K562 (cell line): ENCODE measurements around the gene CLEC19A. TPM values are rescaled to one million over a fixed set of nuclear protein-coding genes. Genes with fewer than 3 reads are reported as not detected.

Source experiments
- ATAC-seq: fragments of 200-7000 bp; cut with Tn5 transposase; 3 replicates; pipeline ENCODE4 v1.9.1; 2020; ENCODE audit warnings: moderate library complexity
- BruUV-seq: library from RNA; stranded (reverse); fragments of 400-500 nt; replicated peaks from 2 replicates; lab custom pipeline; 2021; lab: Mats Ljungman, UMichigan
- CTCF ChIA-PET: fragments of 300-600 bp; formaldehyde crosslinking; extraction: SDS; loops from one replicate; lab custom pipeline; 2021; ENCODE audit warnings: low intra/inter-chr PET ratio; lab: Yijun Ruan, JAX
- POLR2A ChIA-PET: fragments of 300-600, 350-650 bp; sonication (Branson Sonifier 250); formaldehyde crosslinking; extraction: SDS; loops from one replicate; lab custom pipeline; 2021; ENCODE audit warnings: antibody characterized with exemption, inconsistent platforms; lab: Yijun Ruan, JAX
- DNase-seq, 4 experiments: peaks; one replicate each; pipeline versions ENCODE4 v3.0.0 to v3.0.0-alpha.2; 2011 to 2018; ENCODE audit warnings: low spot score in 3 of 4, mixed read lengths in 3 of 4; ENCODE audit errors: extremely low read depth in 1 of 4
- FAIRE-seq: peaks from 2 replicates; lab custom pipeline; 2011; peaks lifted over from hg19 to GRCh38; lab: Jason Lieb, UNC
- H2AFZ ChIP-seq: 2 replicates; pipeline ENCODE4 v1.6.0; 2011; ENCODE audit warnings: low read depth, low read length, control low read depth, inconsistent platforms
- H3K27ac ChIP-seq: fragments of 200-600 bp; 3 replicates; pipeline ENCODE4 v1.8.0; 2011; ENCODE audit warnings: low read depth, mild to moderate bottlenecking, control low read depth, inconsistent platforms, low read length, moderate library complexity, mixed read lengths; ENCODE audit errors: extremely low read depth
- H3K27me3 ChIP-seq, 2 experiments: fragments of 300-600 bp in 1 of 2; 2 replicates in 1 of 2; 3 replicates in 1 of 2; pipeline versions ENCODE4 v1.6.0 to v1.8.0; 2011; ENCODE audit warnings: inconsistent platforms in 2 of 2, low read length in 2 of 2, mild to moderate bottlenecking in 1 of 2, mixed read lengths in 1 of 2, moderate library complexity in 1 of 2; ENCODE audit not compliant: control insufficient read depth in 2 of 2, insufficient read depth in 2 of 2
- H3K36me3 ChIP-seq: fragments of 300-600 bp; 3 replicates; pipeline ENCODE4 v1.8.0; 2011; ENCODE audit warnings: mild to moderate bottlenecking, low read length, inconsistent platforms; ENCODE audit not compliant: control insufficient read depth, insufficient read depth
- H3K4me1 ChIP-seq, 2 experiments: fragments of 200-600 bp in 1 of 2; replicated peaks in 1 of 2; 2 replicates in 1 of 2; 3 replicates in 1 of 2; pipeline versions ENCODE4 v1.5.1 to v1.8.0; 2011; ENCODE audit warnings: inconsistent platforms in 2 of 2, low read length in 2 of 2, mild to moderate bottlenecking in 1 of 2, mixed read lengths in 1 of 2, moderate library complexity in 1 of 2; ENCODE audit not compliant: control insufficient read depth in 2 of 2, insufficient read depth in 2 of 2
- H3K4me2 ChIP-seq: 2 replicates; pipeline ENCODE4 v1.6.1; 2011; ENCODE audit warnings: low read length, control low read depth, inconsistent platforms, mixed read lengths; ENCODE audit not compliant: insufficient read depth
- H3K4me3 ChIP-seq: fragments of 200-600 bp; sonication (generic), shearing (Covaris generic); 2 replicates; pipeline ENCODE4 v1.5.1; 2016; ENCODE audit warnings: control low read depth, inconsistent platforms
- H3K79me2 ChIP-seq: fragments of 200-600 bp; 3 replicates; pipeline ENCODE4 v1.8.0; 2011; ENCODE audit warnings: low read length, inconsistent platforms; ENCODE audit not compliant: control insufficient read depth, insufficient read depth
- H3K9ac ChIP-seq, 2 experiments: 2 replicates each; pipeline versions ENCODE4 v1.6.0 to v1.6.1; 2011; ENCODE audit warnings: low read depth in 2 of 2, low read length in 2 of 2, control low read depth in 1 of 2, inconsistent platforms in 1 of 2, mild to moderate bottlenecking in 1 of 2, mixed read lengths in 1 of 2; ENCODE audit not compliant: insufficient read depth in 1 of 2
- H3K9me1 ChIP-seq: one replicate; pipeline ENCODE4 v1.6.0; 2011; ENCODE audit warnings: inconsistent platforms, mild to moderate bottlenecking, low read length, moderate library complexity; ENCODE audit not compliant: control insufficient read depth, insufficient read depth
- H3K9me3 ChIP-seq: replicated peaks from 2 replicates; pipeline ENCODE4 v1.5.1; 2011; ENCODE audit warnings: low read depth, low read length, inconsistent platforms; ENCODE audit not compliant: control insufficient read depth, insufficient read depth
- H4K20me1 ChIP-seq: replicated peaks from 2 replicates; pipeline ENCODE4 v1.6.1; 2011; ENCODE audit warnings: low read length, inconsistent platforms, mixed read lengths; ENCODE audit not compliant: control insufficient read depth, insufficient read depth
- CBX2 ChIP-seq: fragments of 200-600 bp; sonication (generic); IDR thresholded peaks from one replicate; pipeline ENCODE4 v1.6.1; 2012; ENCODE audit warnings: mild to moderate bottlenecking, low read length, inconsistent platforms; ENCODE audit not compliant: insufficient read depth, poor library complexity, severe bottlenecking
- CCAR2 ChIP-seq: fragments of 200-400 bp; formaldehyde crosslinking; IDR thresholded peaks from 2 replicates; pipeline ENCODE4 v1.6.1; 2017; ENCODE audit warnings: mild to moderate bottlenecking, low read depth, low read length
- CGGBP1 ChIP-seq: fragments of 250-450 bp; sonication (Bioruptor Pico); IDR thresholded peaks from 2 replicates; pipeline ENCODE4 v1.9.0; 2021; ENCODE audit warnings: mild to moderate bottlenecking
- CSDE1 ChIP-seq, 2 experiments: fragments of 450-650 bp; IDR thresholded peaks; 2 replicates each; pipeline ENCODE4 v1.6.1; 2016; ENCODE audit warnings: mild to moderate bottlenecking in 1 of 2
- ESRRA ChIP-seq: fragments of 450-650 bp; IDR thresholded peaks from 2 replicates; pipeline ENCODE4 v1.6.1; 2014; ENCODE audit warnings: low read depth, mild to moderate bottlenecking, moderate library complexity, borderline replicate concordance
- GABPA ChIP-seq: fragments of 200-800 bp; sonication (Bioruptor generic); conservative IDR thresholded peaks from 2 replicates; pipeline ENCODE4 v1.6.1; 2016; ENCODE audit warnings: low read depth, missing genetic modification characterization, missing compliant biosample characterization
- MAZ ChIP-seq, 2 experiments: fragments of 450-650 bp in 1 of 2; sonication (generic) in 1 of 2; formaldehyde crosslinking; IDR thresholded peaks in 1 of 2; conservative IDR thresholded peaks in 1 of 2; 2 replicates each; pipeline versions ENCODE4 v1.4.0 to v1.5.0; 2020; ENCODE audit warnings: mild to moderate bottlenecking in 1 of 2, missing genetic modification reagents in 1 of 2
- ZFP30 ChIP-seq: fragments of 250-450 bp; sonication (Bioruptor Pico); IDR thresholded peaks from 2 replicates; pipeline ENCODE4 v1.8.0; 2022; ENCODE audit warnings: moderate library complexity, mild to moderate bottlenecking, inconsistent platforms, borderline replicate concordance
- ZNF24 ChIP-seq: fragments of 450-650 bp; IDR thresholded peaks from 2 replicates; pipeline ENCODE4 v1.6.1; 2016
- WGBS: fragments of 100-300 bp; shearing (Covaris generic); methylation state at CpG from one replicate; pipeline ENCODE4 v1.1.6; 2016; ENCODE audit warnings: low coverage, mixed read lengths; ENCODE audit not compliant: insufficient coverage; ENCODE audit errors: missing lambda C conversion rate; 5-methylcytosine and 5-hydroxymethylcytosine counted together
- in situ Hi-C: fragments of 300-500 bp; cut with MboI; formaldehyde crosslinking; loops from 4 replicates; pipeline ENCODE4 v1.15.0; 2018; ENCODE audit warnings: inconsistent platforms, mixed read lengths
- intact Hi-C: fragments of 100-400 bp; cut with micrococcal nuclease; formaldehyde crosslinking; loops from 2 replicates; pipeline ENCODE4 v1.14.2; 2022
- polyA plus RNA-seq, 8 experiments: library from polyadenylated mRNA; depleted of rRNA in 4 of 8; stranded (reverse) in 5 of 8; unstranded in 3 of 8; fragments of >200 nt; fragmentation: Nextera tagmentation in 2 of 8; fragmentation: Illumina TruSeq in 1 of 8; extraction: Ambion mirVana in 2 of 8; extraction: Trizol in 1 of 8; gene quantifications; 2 replicates each; pipeline versions ENCODE4 v1.2.1 to v1.2.3, GENCODE V29; 2011 to 2014; ENCODE audit warnings: inconsistent platforms in 1 of 8, missing spikeins in 1 of 8
- total RNA-seq, 7 experiments: library from RNA; depleted of rRNA in 6 of 7; stranded (reverse); fragments of >200 nt in 6 of 7; fragmentation: Illumina TruSeq in 2 of 7; extraction: Trizol in 2 of 7; gene quantifications; 2 replicates each; pipeline versions ENCODE4 v1.2.1 to v1.2.3, GENCODE V29; 2011 to 2021; ENCODE audit warnings: low replicate concordance in 1 of 7

CLEC19A gene
- total and polyA plus RNA-seq, 9 of the 15 experiments (the other 6 are each of a cell fraction or from before 2014, with no cell fraction given) = not detected

DNA sequence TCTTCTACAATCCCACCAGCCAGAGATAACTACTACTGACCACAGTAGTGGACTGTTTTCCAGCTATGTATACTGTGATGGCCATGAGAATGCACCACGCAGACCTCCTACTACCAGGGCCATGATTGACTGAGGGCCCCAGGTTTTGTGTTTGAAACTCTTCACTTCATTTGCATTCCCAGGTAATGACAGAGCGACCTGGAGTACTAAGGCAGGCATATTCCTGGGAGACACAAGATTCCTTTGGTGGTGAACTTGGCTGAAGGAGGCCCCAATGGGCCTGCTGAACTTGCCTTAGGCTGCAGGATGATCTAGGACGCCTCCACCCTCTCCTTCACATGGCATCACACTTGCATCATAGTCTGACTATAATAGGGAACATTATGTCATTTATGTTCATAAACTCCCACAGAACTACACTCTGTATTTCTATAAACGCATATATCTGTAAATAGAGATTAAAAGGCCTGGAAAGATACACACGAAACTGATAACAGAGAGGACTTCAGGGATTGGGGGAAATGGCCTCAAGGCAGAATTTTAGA lies 30.4 kb downstream of the CLEC19A start:
- no peaks in the 10 kb centered on the region for H4K20me1 ChIP-seq
- no peak overlapping the region for H3K4me2 ChIP-seq
- no TSS peak for BruUV-seq
- peaks cover 0 to 6% of the 10 kb centered on the region in 2 experiments; a peak in 2 of 5 replicates for H3K27me3 ChIP-seq
- no peak overlapping the region for H2AFZ ChIP-seq
- intact Hi-C loops (no loop called here), in situ Hi-C loops (no loop called here)
- no peaks in the 10 kb centered on the region for H3K79me2 ChIP-seq
- no peak for TF ChIP-seq CSDE1 (IDR thresholded peaks at IDR 0.05)
- no peaks in the 10 kb centered on the region for H3K9me3 ChIP-seq
- H3K9ac ChIP-seq = no peak overlapping the region
- ATAC-seq (no peak), DNase-seq (no peak), FAIRE-seq (no peak)
- POLR2A ChIA-PET = interaction anchor here (0.7 kb wide), 1 partner anchor 15 kb away, joined by 3 read pairs; no protein-coding TSS in a partner anchor
- H3K27ac ChIP-seq = no peak overlapping the region
- no peaks in the 10 kb centered on the region for H3K9me1 ChIP-seq
- no peaks in the 10 kb centered on the region for H3K4me1 ChIP-seq
- H3K36me3 ChIP-seq = no peaks in the 10 kb centered on the region
- CTCF ChIA-PET = no interaction called here
- WGBS = 0% methylated on average over 5 of the region's 5 CpGs
- no peak overlapping the region for H3K4me3 ChIP-seq

DNA sequence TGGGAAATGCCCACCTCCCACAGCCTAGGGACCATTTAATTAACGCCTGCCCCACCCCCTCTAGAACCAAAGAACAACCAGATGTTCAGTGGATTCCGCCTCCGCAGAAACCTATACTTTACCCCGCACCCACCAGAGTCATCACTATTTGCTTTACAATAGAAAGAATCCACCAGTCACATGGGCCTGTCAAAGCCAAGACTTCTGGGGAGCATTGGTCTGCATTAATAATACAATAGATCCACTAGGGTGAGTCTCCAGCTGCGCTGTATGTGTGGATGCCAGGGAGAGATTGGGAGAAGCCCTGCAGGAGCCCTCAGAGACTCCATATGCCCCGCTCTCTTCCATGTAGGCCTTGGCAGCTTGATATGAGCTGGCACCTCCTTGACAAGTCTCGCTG lies 31.3 kb downstream of the CLEC19A start:
- CTCF ChIA-PET = no interaction called here
- BruUV-seq = no TSS peak
- no peak overlapping the region for H2AFZ ChIP-seq
- FAIRE-seq = no peak
- H3K27ac ChIP-seq = no peak overlapping the region
- 0% methylated on average over 7 of the region's 7 CpGs for WGBS
- H4K20me1 ChIP-seq = no peaks in the 10 kb centered on the region
- DNase-seq = no peak
- H3K27me3 ChIP-seq = peaks cover 0 to 6% of the 10 kb centered on the region in 2 experiments; a peak in 2 of 5 replicates
- no peaks in the 10 kb centered on the region for H3K36me3 ChIP-seq
- H3K4me2 ChIP-seq = no peak overlapping the region
- TF ChIP-seq CGGBP1 (CRISPR knock-in tag) (no peak), CCAR2 (no peak), GABPA (no peak), ZNF24 (no peak), CBX2 (no peak), ZFP30 (no peak), ESRRA (no peak), MAZ (CRISPR knock-in tag; conservative IDR thresholded peaks at IDR 0.05 in 1 of 2, IDR thresholded peaks at IDR 0.05 in 1 of 2) (no peak)
- TF ChIP-seq, all 486 proteins: peak for 0
- POLR2A ChIA-PET = no interaction called here
- no peaks in the 10 kb centered on the region for H3K9me3 ChIP-seq
- no peaks in the 10 kb centered on the region for H3K4me1 ChIP-seq
- no peaks in the 10 kb centered on the region for H3K79me2 ChIP-seq
- in situ Hi-C loops (no loop called here), intact Hi-C loops (no loop called here)
- H3K9ac ChIP-seq = no peak overlapping the region
- H3K4me3 ChIP-seq = no peak overlapping the region
- no peaks in the 10 kb centered on the region for H3K9me1 ChIP-seq
- no peak for ATAC-seq
